ENCODE data around the gene CDC42BPA.
"Not testable (repeated sequence)": the region's sequence is repeated elsewhere in the genome, so short reads cannot be mapped to it uniquely, and the experiment has no call there.

Gene CDC42BPA

GRCh38 chr1:227058321-227058751 is 260.0 kb downstream of the CDC42BPA start:
- DNase-seq, result no peak

- no peak for DNase-seq
Measured at GRCh38 chr1:227049253-227049652, 269.0 kb downstream of the CDC42BPA start.

GRCh38 chr1:227043755-227044154 is 274.5 kb downstream of the CDC42BPA start:
- DNase-seq, result no peak

DNA sequence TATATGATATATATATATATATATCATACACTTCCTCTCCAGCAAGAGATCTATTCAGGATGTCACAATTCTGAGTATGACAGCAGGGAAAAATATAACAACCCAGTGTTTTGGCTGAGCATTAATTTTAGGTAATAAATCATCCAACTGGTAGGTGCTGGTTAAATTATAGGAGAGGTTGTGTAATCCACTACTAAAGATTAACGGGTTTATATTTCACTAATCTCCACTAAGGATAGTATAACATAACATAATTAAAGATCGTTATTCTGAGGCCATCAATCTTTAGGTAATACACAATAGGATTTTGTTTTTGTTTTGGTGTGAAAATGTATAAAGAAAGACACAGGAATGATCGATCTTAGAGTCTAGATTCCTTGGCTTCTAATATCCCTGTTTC is 276.0 kb downstream of the CDC42BPA start:
- DNase-seq, result no peak

DNA sequence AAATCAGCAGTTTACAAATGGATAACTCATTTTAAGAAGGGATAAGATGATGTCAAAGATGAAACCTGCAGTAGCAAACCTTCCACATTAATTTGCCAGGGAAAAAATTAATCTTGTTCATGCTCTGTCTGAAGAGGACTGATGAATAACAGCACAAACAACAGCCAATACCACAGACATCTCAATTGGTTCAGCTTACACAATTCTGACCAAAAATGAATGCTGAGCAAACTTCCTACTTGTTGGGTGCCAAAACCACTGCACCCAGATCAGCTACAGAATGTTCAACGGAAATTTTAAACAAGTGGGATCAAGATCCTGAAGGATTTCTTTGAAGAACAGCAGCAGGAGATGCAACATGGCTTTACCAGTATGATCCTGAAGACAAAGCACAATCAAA is 279.9 kb downstream of the CDC42BPA start:
- no peak for DNase-seq

DNA sequence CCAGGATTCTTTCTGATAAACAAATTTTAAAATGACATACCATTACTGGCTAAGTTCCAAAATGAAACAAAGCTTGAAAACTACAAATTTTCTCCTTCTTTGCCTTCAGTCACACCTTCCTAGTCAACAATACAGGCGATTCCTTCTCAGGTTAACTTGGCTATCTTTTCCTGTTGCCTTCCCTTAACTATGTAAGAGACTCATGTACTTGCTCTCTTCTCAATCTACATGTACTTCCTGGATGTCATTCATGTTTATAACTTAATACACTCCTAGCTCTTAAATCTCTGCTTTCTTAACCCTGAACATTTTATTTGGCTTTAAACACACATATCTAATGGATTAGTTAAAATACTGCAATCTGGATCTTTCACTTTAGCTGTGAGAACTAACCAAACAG is 281.2 kb downstream of the CDC42BPA start:
- DNase-seq, result no peak

GRCh38 chr1:227035316-227035715 is 283.0 kb downstream of the CDC42BPA start:
- DNase-seq, result no peak

GRCh38 chr1:227033880-227034279 is 284.4 kb downstream of the CDC42BPA start:
- no peak for DNase-seq

GRCh38 chr1:227032396-227032795 is 285.9 kb downstream of the CDC42BPA start:
- DNase-seq, result no peak

- DNase-seq, result no peak
Measured at GRCh38 chr1:227016990-227017389, 301.3 kb downstream of the CDC42BPA start.

DNA sequence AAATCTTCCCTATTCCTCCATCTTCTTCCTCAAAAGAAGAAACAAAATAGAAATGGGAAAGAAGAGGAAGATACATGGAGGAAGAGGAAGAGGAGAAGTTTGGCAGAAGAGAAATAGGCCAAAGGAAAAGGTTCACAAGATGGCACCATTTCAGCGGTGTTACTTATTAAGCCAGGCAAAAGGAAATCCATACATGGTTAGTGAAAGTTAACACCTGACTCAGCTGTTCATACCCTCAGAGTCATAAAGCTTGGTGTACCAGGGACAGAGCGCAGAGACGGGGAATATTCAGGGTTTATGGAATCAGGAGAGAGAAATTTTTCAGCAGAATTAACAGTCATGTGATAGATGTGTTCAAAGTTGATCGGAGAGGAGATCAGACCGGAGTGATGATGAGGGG is 307.6 kb downstream of the CDC42BPA start:
- no peak for DNase-seq

DNA sequence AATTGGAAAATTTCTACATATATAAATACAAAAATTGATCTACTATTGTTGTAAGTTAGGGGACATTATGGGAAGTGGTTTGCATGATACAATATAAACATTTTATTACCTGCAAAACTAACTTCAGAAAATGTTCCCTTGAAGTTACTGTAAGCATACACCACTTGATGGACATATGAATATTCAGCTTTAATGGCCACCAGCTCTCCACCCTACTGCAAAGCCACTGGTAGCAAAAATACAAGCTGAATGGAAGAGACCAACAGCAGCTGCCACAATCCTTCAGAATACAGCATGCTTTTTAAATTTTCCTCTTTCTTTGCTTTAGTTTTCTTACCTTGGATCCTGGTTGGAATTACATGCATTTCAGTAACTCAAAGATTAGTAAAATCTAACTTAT is 308.4 kb downstream of the CDC42BPA start:
- no peak for DNase-seq

DNA sequence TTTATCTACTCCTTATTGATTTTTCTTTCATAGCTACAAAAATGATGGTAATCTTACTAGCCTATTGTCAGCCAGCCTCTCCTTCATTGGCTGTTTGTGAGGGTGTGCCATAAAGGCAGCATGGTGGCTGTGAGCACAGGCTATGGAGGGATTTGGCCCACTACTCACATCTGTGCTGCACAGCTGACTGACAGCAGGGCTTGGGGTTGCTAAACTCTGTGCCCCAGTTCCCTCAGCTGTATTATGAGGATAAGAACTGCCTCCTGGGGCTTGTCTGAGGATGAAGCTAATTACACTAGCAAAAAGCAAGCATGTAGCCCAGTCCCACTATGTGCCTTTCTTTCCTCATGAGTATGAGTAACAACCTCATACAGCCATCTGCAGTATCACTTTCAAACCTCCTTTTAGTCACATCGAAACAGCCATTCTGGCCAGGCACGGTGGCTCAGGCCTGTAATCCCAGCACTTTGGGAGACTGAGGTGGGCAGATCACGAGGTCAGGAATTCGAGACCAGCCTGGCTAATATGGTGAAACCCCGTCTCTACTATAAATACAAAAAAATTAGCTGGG is 312.0 kb downstream of the CDC42BPA start:
- DNase-seq, result no peak

- DNase-seq, result no peak
Measured at GRCh38 chr1:227004796-227005195, 313.5 kb downstream of the CDC42BPA start.

- no peak for DNase-seq
Measured at GRCh38 chr1:227003165-227003564, 315.1 kb downstream of the CDC42BPA start.

DNA sequence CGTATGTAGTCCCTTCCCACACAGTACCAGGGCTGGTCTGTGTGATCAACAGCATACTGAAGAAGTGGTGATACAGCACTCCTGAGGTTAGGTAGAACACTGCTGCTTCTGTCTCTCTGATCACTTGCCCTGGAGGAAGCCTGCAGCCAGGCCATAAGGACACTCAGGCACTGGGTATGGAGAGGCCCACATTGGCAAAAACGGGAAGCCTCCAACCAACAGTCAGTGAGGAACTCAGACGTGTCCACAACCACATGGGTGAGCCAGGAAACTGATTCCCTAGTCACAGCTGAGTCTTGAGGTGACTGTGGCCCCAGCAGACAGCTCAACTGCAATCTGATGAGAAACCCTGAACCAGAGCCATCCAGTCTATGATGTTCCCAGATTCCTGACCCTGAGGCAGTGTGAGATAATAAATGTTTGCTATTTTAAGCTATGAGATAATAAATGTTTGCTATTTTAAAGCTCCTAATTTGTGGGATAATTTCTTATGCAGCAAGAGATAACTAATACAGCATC is 315.7 kb downstream of the CDC42BPA start:
- no peak for DNase-seq

DNA sequence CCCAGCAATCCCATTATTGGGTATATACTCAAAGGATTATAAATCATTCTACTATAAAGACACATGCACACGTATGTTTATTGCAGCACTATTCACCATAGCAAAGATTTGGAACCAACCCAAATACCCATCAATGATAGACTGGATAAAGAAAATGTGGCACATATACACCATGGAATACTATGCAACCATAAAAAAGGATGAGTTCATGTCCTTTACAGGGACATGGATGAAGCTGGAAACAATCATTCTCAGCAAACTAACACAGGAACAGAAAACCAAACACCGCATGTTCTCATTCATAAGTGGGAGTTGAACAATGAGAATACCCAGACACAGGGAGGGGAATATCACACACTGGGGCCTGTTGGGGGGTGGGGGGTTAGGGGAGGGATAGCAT is 318.7 kb downstream of the CDC42BPA start:
- not testable (repeated sequence) for DNase-seq

DNA sequence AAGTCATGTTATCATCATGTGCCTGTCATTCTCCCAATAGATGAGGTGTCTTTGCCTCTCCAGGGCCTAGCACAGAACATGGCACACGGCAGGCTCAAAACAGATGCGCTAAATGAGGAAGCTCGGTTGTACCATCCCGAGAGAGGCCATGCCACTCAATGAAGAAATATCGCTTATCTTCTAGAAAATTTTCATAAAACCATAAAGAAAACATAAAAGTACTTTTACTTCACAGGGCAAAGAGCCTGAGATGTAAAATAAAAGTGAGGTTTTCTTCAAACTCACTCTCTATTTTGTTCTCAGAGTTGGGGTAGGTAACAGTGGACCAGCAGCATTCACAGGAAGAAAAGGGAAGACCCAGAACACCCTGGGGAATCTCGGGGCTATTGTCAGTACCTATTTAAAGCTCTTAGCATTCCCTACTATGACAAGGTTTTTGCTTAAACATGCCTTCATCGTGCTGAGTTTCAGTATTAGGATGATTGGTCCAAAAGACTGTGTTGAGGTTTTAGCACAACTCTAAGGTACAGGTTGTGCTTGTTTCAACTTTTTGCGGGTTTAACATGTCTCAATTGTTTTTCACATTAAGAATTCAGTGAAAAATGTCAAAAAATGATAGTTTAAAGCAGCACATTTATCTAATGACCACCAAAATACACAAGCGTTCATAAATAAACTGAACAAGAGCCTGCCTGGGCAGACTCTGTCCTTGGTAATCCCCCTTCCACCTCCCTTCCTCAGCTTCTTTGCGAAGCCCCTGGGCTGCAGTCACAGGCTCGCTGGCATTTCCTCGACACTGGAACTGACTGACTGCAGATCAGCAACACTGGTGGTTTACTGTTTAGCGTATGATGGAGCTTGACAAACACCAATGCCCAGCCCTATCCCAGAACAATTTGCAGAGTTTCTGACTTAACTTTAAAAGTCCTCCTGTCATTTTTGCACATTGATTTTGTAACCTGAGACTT is 322.6 kb downstream of the CDC42BPA start:
- DNase-seq, result no peak

DNA sequence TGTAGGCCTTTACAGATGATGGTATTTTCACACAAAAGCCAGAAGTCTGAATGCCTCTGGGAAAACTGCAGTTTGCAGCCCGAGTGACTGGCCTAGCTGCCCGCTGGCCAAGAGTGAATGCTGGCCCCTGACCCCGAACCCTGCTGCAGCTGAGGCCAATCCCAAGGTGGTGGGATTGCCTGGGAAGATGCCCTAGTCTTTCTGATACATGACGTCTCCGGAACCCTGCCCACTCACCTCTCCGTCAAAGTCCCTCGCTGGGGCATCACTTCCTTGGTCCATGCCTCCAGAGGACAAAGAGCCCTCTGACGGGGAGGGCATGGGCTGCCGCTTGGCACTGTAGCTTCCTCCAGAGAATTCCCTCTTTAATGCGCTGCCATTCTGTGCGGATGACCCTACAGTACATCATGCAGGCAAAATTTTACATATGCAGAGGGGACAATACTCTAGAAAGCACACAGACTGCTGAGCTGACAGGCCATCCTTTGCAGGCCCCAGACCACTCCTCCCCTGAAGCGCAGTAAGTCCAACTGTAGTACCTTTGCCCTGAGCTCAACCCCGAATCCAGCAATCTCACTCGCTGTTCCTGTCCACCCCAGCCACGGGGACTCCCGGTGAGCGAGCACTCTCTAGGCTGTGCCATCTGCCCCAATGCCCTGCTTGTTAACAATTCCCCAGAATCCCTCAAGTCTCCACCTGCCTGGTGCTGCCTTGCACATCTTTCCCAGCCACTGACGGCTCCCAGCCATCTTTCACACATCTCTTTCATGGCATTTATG is 323.5 kb downstream of the CDC42BPA start:
- DNase-seq, result no peak

DNA sequence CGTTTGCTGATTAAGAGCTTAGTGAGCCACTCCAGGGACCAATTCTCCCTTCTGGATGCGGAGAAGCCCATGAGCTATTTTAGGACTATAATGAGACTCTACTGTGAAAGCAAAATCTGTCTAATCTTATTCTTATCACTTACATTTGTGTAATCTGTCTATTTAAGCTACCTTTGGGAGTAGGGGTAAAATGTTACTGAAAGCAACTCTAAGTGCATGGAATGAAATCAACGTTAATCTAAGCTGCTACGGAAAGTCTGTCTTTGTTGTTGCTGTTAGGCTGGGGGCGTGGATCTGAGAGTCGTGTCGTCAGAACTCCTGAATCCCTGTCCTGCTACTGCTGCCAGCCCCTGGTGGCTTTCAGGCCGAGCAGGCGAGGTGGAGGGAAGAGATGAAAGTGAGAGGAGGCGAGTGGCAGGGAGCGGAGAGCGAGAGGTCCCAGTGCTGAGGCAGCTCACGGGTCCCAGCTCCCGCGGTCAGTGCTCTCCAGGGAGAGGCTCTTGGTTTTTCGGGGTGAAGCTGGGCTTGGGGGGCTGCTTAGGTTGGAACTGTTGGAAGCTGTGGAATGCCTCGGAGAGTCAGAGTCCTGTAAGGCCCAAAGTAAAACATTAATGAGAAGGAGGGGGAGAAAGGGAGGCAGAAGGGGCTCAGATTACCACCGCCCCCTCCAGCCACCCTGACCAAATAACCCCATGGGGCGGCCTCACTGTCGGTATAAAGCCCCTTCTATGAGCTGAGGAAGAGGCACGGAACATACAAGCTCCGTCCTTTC is 324.3 kb downstream of the CDC42BPA start:
- no peak for DNase-seq

- no peak for DNase-seq
Measured at GRCh38 chr1:226991920-226992319, 326.4 kb downstream of the CDC42BPA start.

DNA sequence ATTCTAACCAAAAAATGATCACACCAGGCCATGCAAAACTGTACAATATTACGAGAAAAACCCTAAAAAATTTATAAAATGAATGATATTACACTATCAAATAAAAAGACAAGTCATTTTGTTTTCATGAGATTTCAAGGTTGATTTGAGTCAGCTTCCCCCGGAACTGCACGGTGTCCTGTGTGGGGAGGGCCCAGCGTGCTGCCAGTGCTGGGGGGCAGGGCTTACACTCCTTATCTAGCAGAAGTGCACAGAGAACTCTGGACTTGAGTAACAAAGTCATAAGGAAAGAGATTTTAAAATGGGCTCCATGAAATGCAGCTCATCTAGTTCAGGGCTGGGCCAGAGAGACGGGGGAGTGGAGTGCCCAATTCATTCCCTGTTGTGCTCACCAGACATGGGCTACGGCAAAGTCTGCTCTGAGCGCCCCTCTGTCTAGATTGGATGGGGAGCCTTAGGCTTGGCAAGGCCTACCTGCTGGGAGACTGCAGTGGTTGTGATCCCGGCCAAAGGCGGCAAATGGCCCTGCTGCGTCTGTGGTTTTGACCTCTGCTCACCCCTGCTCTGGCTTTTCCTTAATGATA is 328.1 kb downstream of the CDC42BPA start:
- DNase-seq, result no peak

Measured in 8988T (cell line).